Osteoblast (primary cell): ENCODE measurements around the gene COL17A1. TPM values are rescaled to one million over a fixed set of nuclear protein-coding genes. Genes with fewer than 3 reads are reported as not detected.

Experiments used
- DNase-seq: peaks from one replicate; pipeline ENCODE4 v3.0.0; 2011; ENCODE audit warnings: low spot score, mixed read lengths; ENCODE audit not compliant: insufficient read length; ENCODE audit errors: missing footprints
- H2AFZ ChIP-seq: 2 replicates; pipeline ENCODE4 v1.6.0; 2011; ENCODE audit warnings: mild to moderate bottlenecking, low read length
- H3K27ac ChIP-seq: 2 replicates; pipeline ENCODE4 v1.5.1; 2011; ENCODE audit warnings: mild to moderate bottlenecking, low read depth, low read length, moderate library complexity
- H3K27me3 ChIP-seq: 2 replicates; pipeline ENCODE4 v1.6.0; 2012; ENCODE audit warnings: mild to moderate bottlenecking, control low read depth, inconsistent platforms, low read length, moderate library complexity; ENCODE audit not compliant: insufficient read depth
- H3K36me3 ChIP-seq: 2 replicates; pipeline ENCODE4 v1.5.1; 2011; ENCODE audit warnings: mild to moderate bottlenecking, low read length, control low read depth, moderate library complexity; ENCODE audit not compliant: insufficient read depth
- H3K4me1 ChIP-seq: 2 replicates; pipeline ENCODE4 v1.5.1; 2011; ENCODE audit warnings: mild to moderate bottlenecking, low read length, control low read depth, moderate library complexity; ENCODE audit not compliant: insufficient read depth
- H3K4me2 ChIP-seq: 2 replicates; pipeline ENCODE4 v1.6.0; 2011; ENCODE audit warnings: mild to moderate bottlenecking, low read length; ENCODE audit not compliant: insufficient read depth
- H3K4me3 ChIP-seq: fragments of 200-600 bp; sonication (generic); 3 replicates; pipeline ENCODE4 v1.5.1; 2012; ENCODE audit warnings: mild to moderate bottlenecking, low read length, inconsistent platforms; ENCODE audit not compliant: insufficient read depth
- H3K79me2 ChIP-seq: 2 replicates; pipeline ENCODE4 v1.6.0; 2012; ENCODE audit warnings: mild to moderate bottlenecking, low read length, control low read depth, inconsistent platforms; ENCODE audit not compliant: insufficient read depth
- H3K9me3 ChIP-seq: 2 replicates; pipeline ENCODE4 v1.5.1; 2011; ENCODE audit warnings: low read depth, low read length, control low read depth
- H4K20me1 ChIP-seq: 2 replicates; pipeline ENCODE4 v1.6.0; 2012; ENCODE audit warnings: mild to moderate bottlenecking, low read length, control low read depth; ENCODE audit not compliant: insufficient read depth
- CTCF ChIP-seq: IDR thresholded peaks from 2 replicates; pipeline ENCODE4 v1.5.1; 2011; ENCODE audit warnings: mild to moderate bottlenecking, low read depth, low read length, moderate library complexity; ENCODE audit errors: extremely low read depth
- total RNA-seq: library from RNA; depleted of rRNA; stranded (reverse); fragments of >200 nt; gene quantifications from 2 replicates; pipeline ENCODE4 v1.2.3, GENCODE V29; 2012

Gene COL17A1
- total RNA-seq, 1 donor = under 0.01 TPM

- Histone ChIP-seq H3K9me3 (no peaks in the 10 kb centered on the region), H3K4me2 (no peak overlapping the region), H3K36me3 (peaks cover 16% of the 10 kb centered on the region), H3K4me1 (no peaks in the 10 kb centered on the region), H4K20me1 (peaks cover 3% of the 10 kb centered on the region), H3K27ac (no peak overlapping the region), H3K79me2 (no peaks in the 10 kb centered on the region), H3K4me3 (no peak overlapping the region), H3K27me3 (no peaks in the 10 kb centered on the region), H2AFZ (no peak overlapping the region)
- DNase-seq = no peak
- no peak for TF ChIP-seq CTCF
These were observed 56.7 kb downstream of the COL17A1 start for GRCh38 chr10:104028823-104029520.

- Histone ChIP-seq H4K20me1 (peaks cover 3% of the 10 kb centered on the region), H3K4me3 (no peak overlapping the region), H3K79me2 (no peaks in the 10 kb centered on the region), H3K27ac (no peak overlapping the region), H3K9me3 (no peaks in the 10 kb centered on the region), H2AFZ (no peak overlapping the region), H3K27me3 (no peaks in the 10 kb centered on the region), H3K36me3 (peaks cover 16% of the 10 kb centered on the region), H3K4me2 (no peak overlapping the region), H3K4me1 (no peaks in the 10 kb centered on the region)
- TF ChIP-seq CTCF = peak; percentile 36
- DNase-seq = no peak
These were observed 57.5 kb downstream of the COL17A1 start for GRCh38 chr10:104028146-104028545.

- TF ChIP-seq CTCF = no peak
- Histone ChIP-seq H3K27ac (no peak overlapping the region), H3K4me2 (no peak overlapping the region), H3K9me3 (no peaks in the 10 kb centered on the region), H3K4me3 (no peak overlapping the region), H3K4me1 (no peaks in the 10 kb centered on the region), H4K20me1 (peaks cover 3% of the 10 kb centered on the region), H3K79me2 (no peaks in the 10 kb centered on the region), H3K27me3 (no peaks in the 10 kb centered on the region), H2AFZ (no peak overlapping the region), H3K36me3 (peaks cover 24% of the 10 kb centered on the region)
- no peak for DNase-seq
These were observed 58.9 kb downstream of the COL17A1 start for GRCh38 chr10:104026762-104027161.

- H4K20me1 ChIP-seq = no peaks in the 10 kb centered on the region
- no peak overlapping the region for H3K4me3 ChIP-seq
- no peak for DNase-seq
- H3K4me2 ChIP-seq = no peak overlapping the region
- no peak overlapping the region for H2AFZ ChIP-seq
- TF ChIP-seq CTCF = no peak
- H3K9me3 ChIP-seq = no peaks in the 10 kb centered on the region
- H3K79me2 ChIP-seq = no peaks in the 10 kb centered on the region
- H3K4me1 ChIP-seq = no peaks in the 10 kb centered on the region
- H3K27ac ChIP-seq = no peak overlapping the region
- peaks cover 35% of the 10 kb centered on the region for H3K36me3 ChIP-seq
- H3K27me3 ChIP-seq = no peaks in the 10 kb centered on the region
These were observed 60.2 kb downstream of the COL17A1 start for GRCh38 chr10:104025524-104025923.
